ENCODE data around the gene SOHLH1.

GRCh38 chr9:135678236-135679017 is 20.9 kb downstream of the SOHLH1 start:
- no peak for TF ChIP-seq CTCF (IDR thresholded peaks at IDR 0.05)
- TF ChIP-seq EP300 (IDR thresholded peaks at IDR 0.05), result no peak
- TF ChIP-seq POLR2A (IDR thresholded peaks at IDR 0.05), result no peak

Measured in tibial nerve (tissue), 4 donors.